A549 (cell line): Measurements from ENCODE around the gene ASAP2.

Experiments used
- CBX2 ChIP-seq: fragments of 200-600 bp; sonication (generic); IDR thresholded peaks from 2 replicates; pipeline ENCODE4 v1.6.1; 2016; ENCODE audit warnings: low read depth, mild to moderate bottlenecking, borderline replicate concordance
- CBX8 ChIP-seq: fragments of 200-600 bp; sonication (generic); IDR thresholded peaks from 2 replicates; pipeline ENCODE4 v1.6.1; 2016
- CHD2 ChIP-seq: fragments of 150-350 bp; IDR thresholded peaks from 2 replicates; pipeline ENCODE4 v1.6.1; 2014; ENCODE audit warnings: low read length; ENCODE audit not compliant: partially characterized antibody
- EP300 ChIP-seq, 2 experiments: fragments of >200 bp; sonication (Bioruptor Twin); formaldehyde crosslinking; IDR thresholded peaks; 2 replicates in 1 of 2; 3 replicates in 1 of 2; pipeline ENCODE4 v1.6.1; 2016 to 2017
- GATA3 ChIP-seq: IDR thresholded peaks from 2 replicates; pipeline ENCODE4 v1.6.1; 2012; ENCODE audit warnings: borderline replicate concordance
- HEYL ChIP-seq: fragments of 250-450 bp; sonication (Bioruptor Pico); IDR thresholded peaks from 2 replicates; pipeline ENCODE4 v1.8.0; 2021; ENCODE audit warnings: mild to moderate bottlenecking, moderate library complexity
- NR3C1 ChIP-seq: fragments of >200 bp; sonication (Bioruptor Twin); formaldehyde crosslinking; IDR thresholded peaks from 3 replicates; pipeline ENCODE4 v1.6.1; 2017
- POLR2A ChIP-seq: IDR thresholded peaks from 2 replicates; pipeline ENCODE4 v1.6.1; 2012; ENCODE audit warnings: mild to moderate bottlenecking, low read length
- RAD21 ChIP-seq, 2 experiments: fragments of >200 bp in 1 of 2; sonication (Bioruptor Twin) in 1 of 2; formaldehyde crosslinking in 1 of 2; IDR thresholded peaks in 1 of 2; conservative IDR thresholded peaks in 1 of 2; 2 replicates in 1 of 2; 3 replicates in 1 of 2; pipeline ENCODE4 v1.6.1; 2012 to 2018; ENCODE audit warnings: inconsistent platforms in 1 of 2
- RFX5 ChIP-seq: fragments of 450-650 bp; IDR thresholded peaks from 2 replicates; pipeline ENCODE4 v1.7.1; 2014; ENCODE audit warnings: antibody characterized with exemption, mild to moderate bottlenecking, moderate library complexity
- ZC3H11A ChIP-seq: fragments of 450-650 bp; IDR thresholded peaks from 2 replicates; pipeline ENCODE4 v1.6.1; 2014; ENCODE audit warnings: antibody characterized with exemption, mild to moderate bottlenecking
- TF ChIP-seq, protein P1 (sequence below): fragments of >200 bp; sonication (Bioruptor Twin); formaldehyde crosslinking; IDR thresholded peaks from 3 replicates; pipeline ENCODE4 v1.5.1; 2016
- TF ChIP-seq, protein P2 (sequence below): fragments of 450-650 bp; IDR thresholded peaks from 2 replicates; pipeline ENCODE4 v1.6.1; 2014; ENCODE audit warnings: antibody characterized with exemption

DNA sequence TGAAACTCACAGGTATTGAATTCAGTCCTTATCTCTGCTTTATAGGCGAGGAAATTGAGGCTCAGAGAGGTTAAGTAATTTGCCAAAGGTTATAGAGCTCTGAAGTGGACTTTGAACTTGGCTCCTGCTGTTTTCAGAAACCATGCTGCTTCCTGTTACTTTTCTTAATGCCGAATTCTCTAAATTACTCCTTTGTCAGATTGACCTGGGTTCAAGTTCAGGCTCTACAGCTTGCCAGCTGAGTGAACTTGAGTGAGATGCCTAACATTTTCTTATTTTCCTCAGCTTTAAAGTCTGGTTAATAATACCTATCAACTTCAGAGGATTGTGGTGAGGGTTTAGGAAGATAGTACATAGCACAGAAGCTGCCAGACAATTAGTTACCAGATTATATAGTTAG is 3.4 kb downstream of the ASAP2 start:
- TF ChIP-seq, protein P1, sequence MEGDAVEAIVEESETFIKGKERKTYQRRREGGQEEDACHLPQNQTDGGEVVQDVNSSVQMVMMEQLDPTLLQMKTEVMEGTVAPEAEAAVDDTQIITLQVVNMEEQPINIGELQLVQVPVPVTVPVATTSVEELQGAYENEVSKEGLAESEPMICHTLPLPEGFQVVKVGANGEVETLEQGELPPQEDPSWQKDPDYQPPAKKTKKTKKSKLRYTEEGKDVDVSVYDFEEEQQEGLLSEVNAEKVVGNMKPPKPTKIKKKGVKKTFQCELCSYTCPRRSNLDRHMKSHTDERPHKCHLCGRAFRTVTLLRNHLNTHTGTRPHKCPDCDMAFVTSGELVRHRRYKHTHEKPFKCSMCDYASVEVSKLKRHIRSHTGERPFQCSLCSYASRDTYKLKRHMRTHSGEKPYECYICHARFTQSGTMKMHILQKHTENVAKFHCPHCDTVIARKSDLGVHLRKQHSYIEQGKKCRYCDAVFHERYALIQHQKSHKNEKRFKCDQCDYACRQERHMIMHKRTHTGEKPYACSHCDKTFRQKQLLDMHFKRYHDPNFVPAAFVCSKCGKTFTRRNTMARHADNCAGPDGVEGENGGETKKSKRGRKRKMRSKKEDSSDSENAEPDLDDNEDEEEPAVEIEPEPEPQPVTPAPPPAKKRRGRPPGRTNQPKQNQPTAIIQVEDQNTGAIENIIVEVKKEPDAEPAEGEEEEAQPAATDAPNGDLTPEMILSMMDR: no peak
- TF ChIP-seq RAD21 (conservative IDR thresholded peaks at IDR 0.05 in 1 of 2, IDR thresholded peaks at IDR 0.05 in 1 of 2): no peak
- no peak for TF ChIP-seq POLR2A
- TF ChIP-seq RFX5: no peak
- no peak for TF ChIP-seq HEYL (CRISPR knock-in tag)
- no peak for TF ChIP-seq EP300 (IDR thresholded peaks at IDR 0.05)
- TF ChIP-seq ZC3H11A: no peak
- no peak for TF ChIP-seq NR3C1
- no peak for TF ChIP-seq CBX8
- TF ChIP-seq CBX2: no peak
- TF ChIP-seq CHD2: no peak
- TF ChIP-seq, protein P2, sequence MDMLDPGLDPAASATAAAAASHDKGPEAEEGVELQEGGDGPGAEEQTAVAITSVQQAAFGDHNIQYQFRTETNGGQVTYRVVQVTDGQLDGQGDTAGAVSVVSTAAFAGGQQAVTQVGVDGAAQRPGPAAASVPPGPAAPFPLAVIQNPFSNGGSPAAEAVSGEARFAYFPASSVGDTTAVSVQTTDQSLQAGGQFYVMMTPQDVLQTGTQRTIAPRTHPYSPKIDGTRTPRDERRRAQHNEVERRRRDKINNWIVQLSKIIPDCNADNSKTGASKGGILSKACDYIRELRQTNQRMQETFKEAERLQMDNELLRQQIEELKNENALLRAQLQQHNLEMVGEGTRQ: no peak
- no peak for TF ChIP-seq GATA3
